ENCODE data around the gene OSBPL3. TPM values are rescaled to one million over a fixed set of nuclear protein-coding genes. Genes with fewer than 3 reads are reported as not detected.

The OSBPL3 gene
- total RNA-seq, 1 donor from 2014 or later = 26.8 TPM

GRCh38 chr7:24881623-24882022, 98.4 kb downstream of the OSBPL3 start:
- TF ChIP-seq CTCF (conservative IDR thresholded peaks at IDR 0.05; ENCODE audit: low read depth, low read length) = peak; percentile 42
- DNase-seq (ENCODE audit: low read depth) = no peak
- no peak overlapping the region for H3K4me3 ChIP-seq (ENCODE audit: low read depth, low read length)

- H3K4me3 ChIP-seq (ENCODE audit: low read depth, low read length) = no peak overlapping the region
- TF ChIP-seq CTCF (conservative IDR thresholded peaks at IDR 0.05; ENCODE audit: low read depth, low read length) = no peak
- no peak for DNase-seq (ENCODE audit: low read depth)
Observed at GRCh38 chr7:24880886-24881285, 99.1 kb downstream of the OSBPL3 start.

- H3K4me3 ChIP-seq (ENCODE audit: low read depth, low read length) = no peak overlapping the region
- no peak for TF ChIP-seq CTCF (conservative IDR thresholded peaks at IDR 0.05; ENCODE audit: low read depth, low read length)
- DNase-seq (ENCODE audit: low read depth) = no peak
Observed at GRCh38 chr7:24879291-24879690, 100.7 kb downstream of the OSBPL3 start.

- DNase-seq (ENCODE audit: low read depth) = no peak
Observed at GRCh38 chr7:24877790-24878311, 102.1 kb downstream of the OSBPL3 start.

GRCh38 chr7:24874791-24875190, 105.2 kb downstream of the OSBPL3 start:
- no peak for TF ChIP-seq CTCF (conservative IDR thresholded peaks at IDR 0.05; ENCODE audit: low read depth, low read length)
- DNase-seq (ENCODE audit: low read depth) = no peak
- no peak overlapping the region for H3K4me3 ChIP-seq (ENCODE audit: low read depth, low read length)

More at GRCh38 chr7:24877790-24878311, 102.1 kb downstream of the OSBPL3 start:
- no peak for TF ChIP-seq CTCF (conservative IDR thresholded peaks at IDR 0.05; ENCODE audit: low read depth, low read length)
- H3K4me3 ChIP-seq (ENCODE audit: low read depth, low read length) = no peak overlapping the region

- no peak overlapping the region for H3K4me3 ChIP-seq (ENCODE audit: low read depth, low read length)
- DNase-seq (ENCODE audit: low read depth) = no peak
- TF ChIP-seq CTCF (conservative IDR thresholded peaks at IDR 0.05; ENCODE audit: low read depth, low read length) = no peak
Observed at GRCh38 chr7:24873944-24874343, 106.0 kb downstream of the OSBPL3 start.

GRCh38 chr7:24871770-24872169, 108.2 kb downstream of the OSBPL3 start:
- DNase-seq (ENCODE audit: low read depth) = no peak
- no peak overlapping the region for H3K4me3 ChIP-seq (ENCODE audit: low read depth, low read length)
- no peak for TF ChIP-seq CTCF (conservative IDR thresholded peaks at IDR 0.05; ENCODE audit: low read depth, low read length)

All from epithelial cell of proximal tubule (primary cell).